ENCODE results near the gene ALPG.
"Not testable (repeated sequence)": the region's sequence is repeated elsewhere in the genome, so short reads cannot be mapped to it uniquely, and the experiment has no call there.

Gene ALPG

GRCh38 chr2:232377841-232378734 is 28.6 kb upstream of the ALPG start:
- Histone ChIP-seq H3K27ac (ENCODE audit: insufficient read depth, low read depth, low read length, poor library complexity, severe bottlenecking) (no peak overlapping the region), H3K4me3 (ENCODE audit: insufficient read depth, low read depth, low read length) (no peak overlapping the region), H3K9me3 (ENCODE audit: control insufficient read depth, low read length) (no peaks in the 10 kb centered on the region), H3K27me3 (ENCODE audit: control insufficient read depth, insufficient read depth, low read length, poor library complexity, severe bottlenecking) (peaks cover 14% of the 10 kb centered on the region), H3K36me3 (ENCODE audit: control insufficient read depth, insufficient read depth, low read length) (no peaks in the 10 kb centered on the region), H3K4me1 (ENCODE audit: control insufficient read depth, insufficient read depth, low read length) (no peaks in the 10 kb centered on the region)
- WGBS, 2 experiments, result 87 to 88% methylated on average over 17 of the region's 17 CpGs

- not testable (repeated sequence) for H3K27ac ChIP-seq (ENCODE audit: insufficient read depth, low read depth, low read length, poor library complexity, severe bottlenecking); H3K36me3 ChIP-seq (ENCODE audit: control insufficient read depth, insufficient read depth, low read length); H3K9me3 ChIP-seq (ENCODE audit: control insufficient read depth, low read length); H3K4me1 ChIP-seq (ENCODE audit: control insufficient read depth, insufficient read depth, low read length); H3K4me3 ChIP-seq (ENCODE audit: insufficient read depth, low read depth, low read length)
- WGBS, 2 experiments, result 85 to 88% methylated on average over 12 of the region's 12 CpGs
- H3K27me3 ChIP-seq (ENCODE audit: control insufficient read depth, insufficient read depth, low read length, poor library complexity, severe bottlenecking), result peaks cover 14% of the 10 kb centered on the region
These were observed 27.9 kb upstream of the ALPG start, which contains the start of gene ALPP for GRCh38 chr2:232378735-232379151. Gene ALPP (plus strand): TSS chr2:232378751. CDS start chr2:232378803, 52 bp downstream.

GRCh38 chr2:232379610-232380590 is 26.7 kb upstream of the ALPG start:
- 90 to 92% methylated on average over 41 of the region's 41 CpGs for WGBS, 2 experiments
- H3K9me3 ChIP-seq (ENCODE audit: control insufficient read depth, low read length); H3K4me1 ChIP-seq (ENCODE audit: control insufficient read depth, insufficient read depth, low read length); H3K36me3 ChIP-seq (ENCODE audit: control insufficient read depth, insufficient read depth, low read length); H3K4me3 ChIP-seq (ENCODE audit: insufficient read depth, low read depth, low read length); H3K27ac ChIP-seq (ENCODE audit: insufficient read depth, low read depth, low read length, poor library complexity, severe bottlenecking): not testable (repeated sequence)
- H3K27me3 ChIP-seq (ENCODE audit: control insufficient read depth, insufficient read depth, low read length, poor library complexity, severe bottlenecking), result peaks cover 23% of the 10 kb centered on the region

DNA sequence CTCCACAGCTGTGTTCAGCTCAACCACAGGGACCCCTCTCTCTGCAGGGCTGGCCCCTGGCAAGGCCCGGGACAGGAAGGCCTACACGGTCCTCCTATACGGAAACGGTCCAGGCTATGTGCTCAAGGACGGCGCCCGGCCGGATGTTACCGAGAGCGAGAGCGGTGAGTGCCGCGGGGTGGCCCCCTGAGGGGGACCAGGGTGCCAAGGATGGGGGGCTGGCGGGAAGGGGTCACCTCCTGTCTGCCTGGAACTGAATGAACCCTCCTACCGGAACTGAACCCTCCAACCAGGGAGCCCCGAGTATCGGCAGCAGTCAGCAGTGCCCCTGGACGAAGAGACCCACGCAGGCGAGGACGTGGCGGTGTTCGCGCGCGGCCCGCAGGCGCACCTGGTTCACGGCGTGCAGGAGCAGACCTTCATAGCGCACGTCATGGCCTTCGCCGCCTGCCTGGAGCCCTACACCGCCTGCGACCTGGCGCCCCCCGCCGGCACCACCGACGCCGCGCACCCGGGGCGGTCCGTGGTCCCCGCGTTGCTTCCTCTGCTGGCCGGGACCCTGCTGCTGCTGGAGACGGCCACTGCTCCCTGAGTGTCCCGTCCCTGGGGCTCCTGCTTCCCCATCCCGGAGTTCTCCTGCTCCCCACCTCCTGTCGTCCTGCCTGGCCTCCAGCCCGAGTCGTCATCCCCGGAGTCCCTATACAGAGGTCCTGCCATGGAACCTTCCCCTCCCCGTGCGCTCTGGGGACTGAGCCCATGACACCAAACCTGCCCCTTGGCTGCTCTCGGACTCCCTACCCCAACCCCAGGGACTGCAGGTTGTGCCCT is 25.2 kb upstream of the ALPG start:
- not testable (repeated sequence) for H3K9me3 ChIP-seq (ENCODE audit: control insufficient read depth, low read length); H3K27ac ChIP-seq (ENCODE audit: insufficient read depth, low read depth, low read length, poor library complexity, severe bottlenecking); H3K4me1 ChIP-seq (ENCODE audit: control insufficient read depth, insufficient read depth, low read length); H3K36me3 ChIP-seq (ENCODE audit: control insufficient read depth, insufficient read depth, low read length); H3K4me3 ChIP-seq (ENCODE audit: insufficient read depth, low read depth, low read length)
- WGBS, 2 experiments, result 89 to 92% methylated on average over 57 to 59 of the region's 59 CpGs
- H3K27me3 ChIP-seq (ENCODE audit: control insufficient read depth, insufficient read depth, low read length, poor library complexity, severe bottlenecking), result peaks cover 36% of the 10 kb centered on the region

DNA sequence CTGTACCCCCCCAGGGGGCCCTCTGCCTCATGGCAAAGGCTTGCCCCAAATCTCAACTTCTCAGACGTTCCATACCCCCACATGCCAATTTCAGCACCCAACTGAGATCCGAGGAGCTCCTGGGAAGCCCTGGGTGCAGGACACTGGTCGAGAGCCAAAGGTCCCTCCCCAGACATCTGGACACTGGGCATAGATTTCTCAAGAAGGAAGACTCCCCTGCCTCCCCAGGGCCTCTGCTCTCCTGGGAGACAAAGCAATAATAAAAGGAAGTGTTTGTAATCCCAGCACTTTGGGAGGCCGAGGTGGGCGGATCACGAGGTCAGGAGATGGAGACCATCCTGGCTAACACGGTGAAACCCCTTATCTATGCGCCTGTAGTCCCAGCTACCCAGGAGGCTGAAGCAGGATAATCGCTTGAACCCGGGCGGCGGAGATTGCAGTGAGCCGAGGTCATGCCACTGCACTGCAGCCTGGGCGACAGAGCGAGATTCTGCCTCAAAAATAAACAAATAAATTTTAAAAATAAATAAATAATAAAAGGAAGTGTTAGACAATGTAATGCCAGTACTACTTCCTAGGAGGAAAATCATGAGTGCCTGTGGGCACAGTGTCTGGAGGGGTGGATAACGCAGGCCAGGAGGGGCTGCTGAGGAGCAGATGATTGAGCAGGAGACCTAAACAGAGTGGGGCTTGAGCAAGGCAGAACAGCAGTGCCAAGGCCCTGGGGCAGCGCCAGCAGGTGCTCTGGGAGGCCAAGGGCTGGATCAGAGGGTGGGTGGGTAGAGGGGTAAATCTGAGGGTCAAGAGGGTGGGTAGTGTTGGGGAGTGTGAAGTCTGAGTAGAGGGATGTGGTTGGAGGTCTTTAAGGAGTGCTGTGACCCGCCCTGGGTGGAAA is 24.1 kb upstream of the ALPG start:
- H3K27ac ChIP-seq (ENCODE audit: insufficient read depth, low read depth, low read length, poor library complexity, severe bottlenecking), result no peak overlapping the region
- no peaks in the 10 kb centered on the region for H3K9me3 ChIP-seq (ENCODE audit: control insufficient read depth, low read length)
- no peaks in the 10 kb centered on the region for H3K36me3 ChIP-seq (ENCODE audit: control insufficient read depth, insufficient read depth, low read length)
- 86 to 88% methylated on average over 16 to 18 of the region's 18 CpGs for WGBS, 2 experiments
- peaks cover 48% of the 10 kb centered on the region for H3K27me3 ChIP-seq (ENCODE audit: control insufficient read depth, insufficient read depth, low read length, poor library complexity, severe bottlenecking)
- H3K4me3 ChIP-seq (ENCODE audit: insufficient read depth, low read depth, low read length), result no peak overlapping the region
- no peaks in the 10 kb centered on the region for H3K4me1 ChIP-seq (ENCODE audit: control insufficient read depth, insufficient read depth, low read length)

- Histone ChIP-seq H3K4me3 (ENCODE audit: insufficient read depth, low read depth, low read length) (no peak overlapping the region), H3K4me1 (ENCODE audit: control insufficient read depth, insufficient read depth, low read length) (no peaks in the 10 kb centered on the region), H3K27ac (ENCODE audit: insufficient read depth, low read depth, low read length, poor library complexity, severe bottlenecking) (no peak overlapping the region), H3K9me3 (ENCODE audit: control insufficient read depth, low read length) (no peaks in the 10 kb centered on the region), H3K36me3 (ENCODE audit: control insufficient read depth, insufficient read depth, low read length) (no peaks in the 10 kb centered on the region), H3K27me3 (ENCODE audit: control insufficient read depth, insufficient read depth, low read length, poor library complexity, severe bottlenecking) (peaks cover 67% of the 10 kb centered on the region)
- WGBS, 2 experiments, result 89 to 95% methylated on average over 1 of the region's 1 CpG
These were observed 22.2 kb upstream of the ALPG start for GRCh38 chr2:232384466-232384865.

GRCh38 chr2:232385058-232385457 is 21.6 kb upstream of the ALPG start:
- H3K27ac ChIP-seq (ENCODE audit: insufficient read depth, low read depth, low read length, poor library complexity, severe bottlenecking); H3K9me3 ChIP-seq (ENCODE audit: control insufficient read depth, low read length); H3K36me3 ChIP-seq (ENCODE audit: control insufficient read depth, insufficient read depth, low read length); H3K4me3 ChIP-seq (ENCODE audit: insufficient read depth, low read depth, low read length); H3K4me1 ChIP-seq (ENCODE audit: control insufficient read depth, insufficient read depth, low read length): not testable (repeated sequence)
- H3K27me3 ChIP-seq (ENCODE audit: control insufficient read depth, insufficient read depth, low read length, poor library complexity, severe bottlenecking), result peaks cover 72% of the 10 kb centered on the region

- no peak overlapping the region for H3K4me3 ChIP-seq (ENCODE audit: insufficient read depth, low read depth, low read length)
- 38 to 39% methylated on average over 24 of the region's 24 CpGs for WGBS, 2 experiments
- no peaks in the 10 kb centered on the region for H3K9me3 ChIP-seq (ENCODE audit: control insufficient read depth, low read length)
- peaks cover 81% of the 10 kb centered on the region for H3K27me3 ChIP-seq (ENCODE audit: control insufficient read depth, insufficient read depth, low read length, poor library complexity, severe bottlenecking)
- H3K36me3 ChIP-seq (ENCODE audit: control insufficient read depth, insufficient read depth, low read length), result no peaks in the 10 kb centered on the region
- no peak overlapping the region for H3K27ac ChIP-seq (ENCODE audit: insufficient read depth, low read depth, low read length, poor library complexity, severe bottlenecking)
- no peaks in the 10 kb centered on the region for H3K4me1 ChIP-seq (ENCODE audit: control insufficient read depth, insufficient read depth, low read length)
These were observed 20.8 kb upstream of the ALPG start for GRCh38 chr2:232385660-232386489.

- H3K36me3 ChIP-seq (ENCODE audit: control insufficient read depth, insufficient read depth, low read length), result no peaks in the 10 kb centered on the region
- no peak overlapping the region for H3K27ac ChIP-seq (ENCODE audit: insufficient read depth, low read depth, low read length, poor library complexity, severe bottlenecking)
- H3K4me1 ChIP-seq (ENCODE audit: control insufficient read depth, insufficient read depth, low read length), result no peaks in the 10 kb centered on the region
- WGBS, 2 experiments, result 2 to 4% methylated on average over 23 of the region's 23 CpGs
- H3K27me3 ChIP-seq (ENCODE audit: control insufficient read depth, insufficient read depth, low read length, poor library complexity, severe bottlenecking), result peaks cover 86% of the 10 kb centered on the region
- H3K9me3 ChIP-seq (ENCODE audit: control insufficient read depth, low read length), result no peaks in the 10 kb centered on the region
- peak overlapping the region; percentile 1 for H3K4me3 ChIP-seq (ENCODE audit: insufficient read depth, low read depth, low read length)
These were observed 20.2 kb upstream of the ALPG start for GRCh38 chr2:232386490-232386739.
